Measurements from ENCODE around the gene TTC8.
"Not testable (repeated sequence)": the region's sequence is repeated elsewhere in the genome, so short reads cannot be mapped to it uniquely, and the experiment has no call there.

Gene TTC8

GRCh38 chr14:88825503-88825902 is 1.1 kb downstream of the TTC8 start:
- no peak for DNase-seq

GRCh38 chr14:88829188-88829587 is 4.7 kb downstream of the TTC8 start:
- no peak for DNase-seq

- no peak for DNase-seq
Measured at GRCh38 chr14:88829685-88830302, 5.3 kb downstream of the TTC8 start.

- no peak for DNase-seq
Measured at GRCh38 chr14:88831284-88831683, 6.8 kb downstream of the TTC8 start.

GRCh38 chr14:88834883-88835431 is 10.5 kb downstream of the TTC8 start:
- DNase-seq: no peak

GRCh38 chr14:88835661-88836060 is 11.2 kb downstream of the TTC8 start:
- no peak for DNase-seq

GRCh38 chr14:88837495-88837894 is 13.0 kb downstream of the TTC8 start:
- DNase-seq: no peak

- DNase-seq: no peak
Measured at GRCh38 chr14:88838015-88838414, 13.6 kb downstream of the TTC8 start.

GRCh38 chr14:88840926-88841325 is 16.5 kb downstream of the TTC8 start:
- DNase-seq: no peak

GRCh38 chr14:88841741-88842140 is 17.3 kb downstream of the TTC8 start:
- DNase-seq: no peak

GRCh38 chr14:88842414-88842813 is 18.0 kb downstream of the TTC8 start:
- DNase-seq: no peak

GRCh38 chr14:88844980-88845491 is 20.6 kb downstream of the TTC8 start:
- DNase-seq: no peak

GRCh38 chr14:88848571-88848970 is 24.1 kb downstream of the TTC8 start:
- DNase-seq: no peak

GRCh38 chr14:88849716-88850115 is 25.3 kb downstream of the TTC8 start:
- no peak for DNase-seq

GRCh38 chr14:88851587-88851986 is 27.1 kb downstream of the TTC8 start:
- DNase-seq: no peak

GRCh38 chr14:88852632-88853031 is 28.2 kb downstream of the TTC8 start:
- DNase-seq: no peak

GRCh38 chr14:88853129-88853528 is 28.7 kb downstream of the TTC8 start:
- DNase-seq: no peak

- no peak for DNase-seq
Measured at GRCh38 chr14:88856786-88857366, 32.4 kb downstream of the TTC8 start.

- not testable (repeated sequence) for DNase-seq
Measured at GRCh38 chr14:88857861-88858260, 33.4 kb downstream of the TTC8 start.

GRCh38 chr14:88859118-88859517 is 34.7 kb downstream of the TTC8 start:
- not testable (repeated sequence) for DNase-seq

- no peak for DNase-seq
Measured at GRCh38 chr14:88863167-88863566, 38.7 kb downstream of the TTC8 start.

- no peak for DNase-seq
Measured at GRCh38 chr14:88864198-88864597, 39.7 kb downstream of the TTC8 start.

GRCh38 chr14:88866305-88866704 is 41.9 kb downstream of the TTC8 start:
- DNase-seq: no peak

- no peak for DNase-seq
Measured at GRCh38 chr14:88868558-88869159, 44.2 kb downstream of the TTC8 start.

All from bone marrow (tissue), 2 donors.